Measurements from ENCODE around the gene DOCK11.
"Not testable (repeated sequence)": the region's sequence is repeated elsewhere in the genome, so short reads cannot be mapped to it uniquely, and the experiment has no call there.

The DOCK11 gene

DNA sequence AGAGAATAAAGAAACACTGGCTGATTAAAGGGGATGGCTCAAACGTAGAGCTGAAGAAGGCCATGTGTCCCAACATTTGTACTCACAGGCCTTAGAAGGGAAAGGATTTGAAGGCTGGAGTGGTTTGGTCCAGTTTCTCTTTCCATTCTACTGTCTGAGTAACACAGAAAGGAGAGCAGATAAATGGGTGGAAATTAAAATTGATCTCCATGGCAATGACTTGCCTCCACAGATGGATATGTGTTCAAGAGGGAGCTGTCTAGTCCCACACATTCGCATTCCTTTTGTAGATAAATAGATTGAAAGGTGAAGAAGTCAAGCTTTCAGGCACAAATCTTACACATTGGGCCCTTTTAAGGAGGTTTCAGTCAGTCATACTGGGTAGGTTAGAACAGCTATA lies 74.6 kb downstream of the DOCK11 start:
- no peak for DNase-seq (ENCODE audit: low spot score)

DNA sequence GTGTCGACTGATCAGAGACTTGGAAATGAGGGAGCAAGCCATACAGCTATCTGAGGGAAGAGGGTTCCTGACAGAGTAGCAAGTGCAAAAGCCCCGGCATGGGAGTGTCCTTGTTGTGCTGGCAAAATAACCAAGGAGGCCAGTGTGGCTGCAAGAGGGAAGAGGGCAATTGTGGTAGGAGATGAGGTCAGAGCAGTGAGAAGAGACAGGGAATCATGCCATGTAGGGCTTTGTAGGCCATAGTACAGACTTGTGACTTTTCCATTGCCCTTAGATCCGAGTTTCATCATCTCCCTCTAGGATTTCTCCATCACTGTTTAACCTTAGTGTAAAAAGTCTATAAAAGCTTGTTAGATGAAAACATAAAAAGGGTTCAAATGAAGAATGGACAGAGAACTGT lies 76.2 kb downstream of the DOCK11 start:
- no peak for DNase-seq (ENCODE audit: low spot score)

DNA sequence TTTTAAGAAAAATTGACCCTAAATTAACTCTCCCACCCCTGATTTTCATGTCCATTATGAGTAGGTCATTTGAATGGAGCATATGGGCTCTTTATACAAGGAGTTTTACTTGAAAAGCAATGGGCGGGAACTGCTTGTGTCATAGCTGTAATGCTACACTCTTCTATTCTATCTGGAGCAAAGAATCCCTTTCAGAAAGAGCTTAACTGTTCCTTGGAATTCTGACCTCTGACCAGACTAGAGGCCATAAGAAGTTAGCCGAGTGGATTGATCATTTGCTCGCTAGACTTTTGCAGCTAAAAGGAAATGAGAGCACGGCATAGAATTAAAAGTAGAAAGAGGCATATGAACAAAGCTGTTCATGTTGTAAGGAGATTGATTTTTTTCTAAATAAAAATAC lies 79.1 kb downstream of the DOCK11 start:
- DNase-seq (ENCODE audit: low spot score): no peak

DNA sequence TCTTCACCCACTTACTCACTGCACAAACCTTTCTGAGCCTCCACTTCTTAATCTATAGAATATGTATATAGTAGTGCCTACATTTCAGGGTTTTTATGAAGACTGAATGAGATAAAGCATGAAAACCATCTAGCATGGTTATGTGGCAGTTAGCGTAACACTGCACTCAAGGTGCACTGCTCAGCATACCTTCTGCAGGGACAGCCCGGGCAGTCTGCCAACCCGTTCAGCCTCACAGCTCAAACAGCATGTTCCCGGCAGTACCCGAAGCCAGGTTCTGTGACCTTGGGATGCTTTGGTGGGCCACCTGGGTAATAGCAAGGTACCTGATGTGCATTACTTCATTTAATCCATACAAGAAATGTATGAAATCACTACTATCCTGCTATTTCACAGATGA lies 81.4 kb downstream of the DOCK11 start:
- DNase-seq (ENCODE audit: low spot score): no peak

DNA sequence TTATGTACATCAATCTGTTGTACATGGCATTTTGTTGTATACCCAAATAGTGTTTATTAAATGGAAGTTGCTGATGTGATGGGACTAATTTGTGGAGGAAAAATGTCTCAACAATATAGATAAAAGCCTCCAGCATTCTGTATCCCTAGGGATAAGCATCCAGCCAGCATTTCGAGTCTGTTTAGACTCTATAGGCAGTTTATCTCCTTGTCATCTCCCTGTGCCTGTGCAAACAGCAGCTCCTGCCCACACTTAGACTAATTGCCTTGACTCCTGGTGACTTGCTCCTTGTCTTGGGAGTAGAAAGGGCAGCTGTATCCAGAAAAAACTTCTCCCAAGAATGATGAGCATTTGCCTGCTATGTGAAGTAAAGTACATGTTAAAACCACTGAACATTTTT lies 83.8 kb downstream of the DOCK11 start:
- no peak for DNase-seq (ENCODE audit: low spot score)

DNA sequence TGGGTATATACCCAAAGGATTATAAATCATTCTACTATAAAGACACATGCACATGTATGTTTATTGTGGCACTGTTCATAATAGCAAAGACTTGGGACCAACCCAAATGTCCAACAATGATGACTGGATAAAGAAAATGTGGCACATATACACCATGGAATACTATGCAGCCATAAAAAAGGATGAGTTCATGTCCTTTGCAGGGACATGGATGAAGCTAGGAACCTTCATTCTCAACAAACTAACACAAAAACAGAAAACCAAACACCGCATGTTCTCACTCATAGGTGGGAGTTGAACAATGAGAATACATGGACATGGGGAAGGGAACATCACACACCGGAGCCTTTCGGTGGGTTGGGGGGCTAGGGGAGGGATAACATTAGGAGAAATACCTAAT lies 87.3 kb downstream of the DOCK11 start:
- DNase-seq (ENCODE audit: low spot score): not testable (repeated sequence)

DNA sequence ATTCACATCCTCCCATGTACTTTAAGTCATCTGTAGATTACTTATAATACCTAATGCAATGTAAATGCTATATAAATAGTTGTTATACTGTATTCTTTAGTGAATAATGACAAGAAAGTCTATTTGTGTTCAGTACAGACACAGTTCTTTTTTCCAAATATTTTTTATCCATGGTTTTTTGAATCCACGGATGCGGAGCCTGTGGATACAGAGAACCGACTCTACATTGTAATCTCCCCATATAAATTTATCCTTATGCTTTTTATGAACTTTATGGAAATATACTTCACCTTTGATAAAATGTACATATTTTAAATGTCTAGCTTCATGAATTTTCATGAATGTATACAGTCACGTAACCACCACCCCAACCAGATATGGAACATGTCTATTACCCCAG lies 88.2 kb downstream of the DOCK11 start:
- DNase-seq (ENCODE audit: low spot score): no peak

DNA sequence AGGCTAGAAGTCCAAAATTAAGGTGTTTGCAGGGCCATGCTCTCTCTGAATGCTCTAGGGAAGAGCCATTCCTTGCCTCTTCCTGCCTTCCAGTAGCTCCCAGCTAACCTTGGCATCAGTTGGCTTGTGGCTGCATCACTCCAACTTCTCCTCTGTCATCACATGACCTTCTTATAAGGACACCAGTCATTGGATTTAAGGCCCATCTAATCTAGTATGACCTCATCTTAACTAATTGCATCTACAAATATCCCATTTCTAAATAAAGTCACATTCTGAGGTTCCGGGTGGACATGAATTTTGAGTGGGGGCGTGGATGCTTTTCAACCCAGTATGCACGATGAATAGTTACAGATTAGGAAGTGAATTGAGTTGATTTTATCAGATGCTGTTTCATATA lies 89.7 kb downstream of the DOCK11 start:
- no peak for DNase-seq (ENCODE audit: low spot score)

DNA sequence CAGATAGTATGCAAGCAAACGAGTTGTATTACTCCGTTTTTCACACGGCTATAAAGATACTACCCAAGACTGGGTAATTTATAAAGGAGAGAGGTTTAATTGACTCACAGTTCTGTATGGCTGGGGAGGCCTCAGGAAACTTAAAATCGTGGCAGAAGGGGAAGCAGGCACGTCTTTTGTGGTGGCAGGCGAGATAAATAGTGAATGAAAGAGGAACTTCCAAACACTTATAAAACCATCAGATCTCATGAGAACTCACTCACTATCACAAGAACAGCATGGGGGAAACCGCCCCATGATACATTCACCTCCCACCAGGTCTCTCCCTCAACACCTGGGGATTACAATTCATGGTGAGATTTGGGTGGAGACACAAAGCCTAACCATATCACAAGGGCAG lies 90.6 kb downstream of the DOCK11 start:
- not testable (repeated sequence) for DNase-seq (ENCODE audit: low spot score)

DNA sequence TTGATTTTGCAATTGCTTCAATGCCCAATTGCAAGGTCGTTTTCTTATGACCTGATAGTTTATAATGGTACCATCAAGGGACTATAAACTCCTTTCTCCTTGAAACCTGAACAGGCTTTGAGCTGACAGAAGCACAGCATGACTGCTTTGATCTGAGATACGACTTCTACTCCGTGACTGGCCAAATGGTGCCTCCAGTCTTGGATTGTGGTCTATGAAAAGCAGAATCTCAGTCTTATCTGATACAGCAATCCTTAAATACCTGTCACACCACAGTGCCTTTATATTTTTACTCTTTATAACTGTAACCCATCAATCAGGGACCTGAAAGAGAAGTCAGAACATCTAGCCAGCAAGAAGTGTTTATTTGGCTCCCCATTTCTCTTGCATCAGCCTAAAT lies 93.1 kb downstream of the DOCK11 start:
- DNase-seq (ENCODE audit: low spot score): no peak

DNA sequence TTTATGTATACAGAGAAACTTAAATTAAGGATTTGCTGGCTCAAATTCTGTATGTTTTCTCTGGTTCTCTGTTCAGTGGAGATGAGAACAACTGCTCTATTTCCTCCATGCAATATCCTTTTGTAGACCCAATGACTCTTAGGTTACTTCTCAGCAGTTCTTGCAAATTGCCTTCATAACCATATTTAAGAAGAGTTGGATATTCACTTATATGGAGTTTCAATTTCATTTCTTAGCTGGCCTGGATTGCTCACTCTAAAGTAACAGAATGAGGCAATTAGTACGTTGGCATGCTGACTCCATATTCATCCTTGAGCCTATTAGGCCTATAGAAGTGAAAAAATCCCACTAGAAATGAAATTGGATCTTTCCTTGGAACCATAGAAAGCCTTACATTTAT lies 93.6 kb downstream of the DOCK11 start:
- no peak for DNase-seq (ENCODE audit: low spot score)

DNA sequence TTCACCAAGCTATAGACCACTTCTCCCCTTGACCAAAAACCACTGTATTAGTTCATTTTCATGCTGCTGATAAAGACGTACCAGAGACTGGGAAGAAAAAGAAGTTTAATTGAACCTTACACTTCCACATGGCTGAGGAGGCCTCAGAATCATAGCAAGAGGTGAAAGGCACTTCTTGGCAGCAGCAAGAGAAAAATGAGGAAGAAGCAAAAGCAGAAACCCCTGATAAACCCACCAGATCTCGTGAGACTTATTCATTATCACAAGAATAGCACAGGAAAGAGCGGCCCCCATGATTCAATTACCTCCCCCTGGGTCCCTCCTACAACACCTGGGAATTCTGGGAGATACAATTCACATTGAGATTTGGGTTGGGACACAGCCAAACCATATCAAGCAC lies 97.8 kb downstream of the DOCK11 start:
- DNase-seq (ENCODE audit: low spot score): no peak

DNA sequence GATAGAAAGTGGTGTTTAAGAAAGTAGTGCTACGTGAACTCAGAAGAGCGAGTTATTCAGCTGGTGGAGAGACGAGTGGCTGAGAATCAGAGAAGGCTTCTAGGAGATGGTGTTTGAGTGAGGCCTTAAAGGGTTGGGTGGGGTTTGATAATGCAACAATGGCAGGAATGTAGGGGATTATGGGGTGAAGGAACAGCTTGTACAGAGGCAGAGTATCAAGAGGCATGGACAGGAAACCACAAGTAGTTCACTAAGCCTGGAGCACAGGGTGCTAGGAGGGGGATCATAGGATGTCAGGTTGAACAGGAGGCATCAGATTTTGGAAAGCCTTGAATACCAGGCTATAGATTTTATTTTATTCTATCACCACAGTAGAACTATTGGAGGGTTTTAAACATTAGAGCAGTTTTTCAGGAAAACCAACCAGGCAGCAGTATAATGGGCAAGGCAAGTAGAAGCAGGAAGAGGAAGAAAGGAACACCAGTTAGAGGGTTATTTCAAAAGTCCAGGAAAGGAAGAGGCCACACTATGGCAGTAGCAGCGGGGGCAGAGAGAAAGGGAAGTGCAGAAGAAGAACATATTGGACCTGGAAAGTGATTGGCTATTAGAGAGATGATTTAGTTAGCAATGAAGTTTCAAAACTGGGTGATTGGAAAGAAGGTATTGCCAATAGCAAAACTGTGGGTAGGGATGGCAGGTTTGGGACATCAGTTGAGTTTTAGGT lies 99.2 kb downstream of the DOCK11 start:
- DNase-seq (ENCODE audit: low spot score): no peak

DNA sequence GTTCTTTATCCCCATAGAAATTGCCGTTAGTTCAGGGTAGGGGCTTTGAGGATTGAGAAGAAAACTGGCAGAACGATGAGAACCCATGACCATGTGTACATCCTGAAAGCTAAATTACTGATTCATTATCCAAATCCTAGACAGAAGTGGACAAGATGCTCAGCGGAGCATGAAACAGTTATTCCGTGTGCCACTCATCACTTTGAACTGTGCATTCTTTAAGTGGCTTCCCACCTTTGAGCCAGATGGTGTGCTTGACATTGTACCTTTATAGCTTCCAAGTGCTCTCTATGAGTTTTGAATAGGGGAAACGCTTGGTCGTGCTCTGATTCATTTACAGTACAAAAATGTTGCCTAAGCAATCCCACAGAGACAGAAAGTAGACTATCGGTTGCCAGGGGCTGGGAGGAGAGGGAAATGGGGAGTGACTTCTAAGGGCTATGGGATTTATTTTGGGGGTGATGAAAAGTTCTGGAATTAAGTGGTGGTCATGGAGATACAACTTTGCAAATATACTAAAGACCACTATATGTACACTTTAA lies 100.0 kb downstream of the DOCK11 start:
- DNase-seq (ENCODE audit: low spot score): no peak

DNA sequence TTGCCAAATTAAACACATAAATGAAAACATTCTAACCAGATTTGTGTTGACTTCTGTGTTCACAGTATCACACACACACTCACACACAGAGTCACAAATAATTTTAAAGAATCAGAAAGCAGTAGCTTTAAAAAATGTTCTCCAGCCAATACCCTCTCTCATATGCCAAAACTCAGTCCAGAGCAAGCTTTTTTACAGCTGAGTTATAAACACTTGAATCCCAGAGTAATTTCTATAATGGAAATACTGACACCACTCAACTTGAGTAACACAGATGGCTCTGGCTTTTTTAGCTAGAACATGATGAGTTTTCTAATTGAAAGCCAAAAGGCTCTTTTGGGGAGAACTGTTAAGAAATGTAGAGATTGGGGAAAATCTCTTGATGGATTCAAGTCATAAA lies 100.8 kb downstream of the DOCK11 start:
- no peak for DNase-seq (ENCODE audit: low spot score)

DNA sequence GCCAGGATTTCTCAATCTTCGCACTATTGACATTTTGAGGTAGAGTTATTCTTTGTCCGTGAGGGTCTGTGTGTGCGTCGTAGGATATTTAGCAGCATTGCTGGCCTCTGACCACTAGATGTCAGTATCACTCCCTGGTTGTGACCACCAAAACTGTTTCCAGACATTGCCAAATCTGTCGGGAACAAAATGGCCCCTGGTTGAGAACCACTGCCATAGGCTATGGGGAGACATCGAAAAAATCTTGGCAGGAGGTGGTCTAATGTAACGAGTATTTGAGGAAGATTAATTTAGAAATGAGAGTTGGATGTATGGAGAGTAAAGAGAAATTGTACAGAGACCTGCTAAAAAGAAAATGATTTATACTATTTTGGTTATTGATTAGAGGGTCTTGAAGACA lies 108.4 kb downstream of the DOCK11 start:
- peak; percentile 58 for DNase-seq (ENCODE audit: low spot score)

DNA sequence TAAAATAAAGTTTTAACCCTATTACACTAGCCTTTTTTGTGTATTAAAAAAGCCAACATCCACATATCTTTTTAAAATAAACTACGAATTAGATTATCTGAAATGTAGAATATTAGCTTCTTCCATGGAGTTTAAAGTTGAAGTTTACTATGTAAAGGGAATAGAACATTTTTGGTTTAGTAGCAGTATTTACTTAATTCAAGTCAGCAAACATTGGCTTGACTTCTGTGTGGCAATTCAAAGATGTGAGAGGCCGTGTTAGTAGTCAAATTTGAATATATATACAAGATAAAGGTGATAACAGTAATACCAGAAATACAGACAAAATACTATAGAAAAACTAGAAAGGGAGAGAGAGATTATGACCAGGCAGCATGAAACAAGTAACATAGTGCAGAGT lies 116.7 kb downstream of the DOCK11 start:
- DNase-seq (ENCODE audit: low spot score): no peak

DNA sequence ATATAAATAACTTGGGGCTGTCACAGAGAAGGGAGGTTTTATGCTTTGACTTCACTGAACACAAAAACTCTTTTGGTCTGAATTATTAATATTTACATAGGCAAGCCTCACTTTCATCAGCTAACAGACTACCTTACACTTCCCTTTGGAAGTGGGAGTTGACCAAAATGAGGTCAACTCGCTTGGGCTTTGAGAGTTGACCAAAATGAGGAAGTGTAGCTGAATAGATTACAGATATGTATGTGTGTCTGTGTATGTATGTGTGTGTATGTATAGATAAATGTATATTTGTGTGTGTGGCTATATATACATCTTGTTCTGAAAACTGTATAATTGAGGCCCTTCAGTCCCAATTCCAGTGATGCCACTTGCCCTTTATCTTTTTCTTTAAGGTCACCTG lies 118.5 kb downstream of the DOCK11 start:
- DNase-seq (ENCODE audit: low spot score): no peak

DNA sequence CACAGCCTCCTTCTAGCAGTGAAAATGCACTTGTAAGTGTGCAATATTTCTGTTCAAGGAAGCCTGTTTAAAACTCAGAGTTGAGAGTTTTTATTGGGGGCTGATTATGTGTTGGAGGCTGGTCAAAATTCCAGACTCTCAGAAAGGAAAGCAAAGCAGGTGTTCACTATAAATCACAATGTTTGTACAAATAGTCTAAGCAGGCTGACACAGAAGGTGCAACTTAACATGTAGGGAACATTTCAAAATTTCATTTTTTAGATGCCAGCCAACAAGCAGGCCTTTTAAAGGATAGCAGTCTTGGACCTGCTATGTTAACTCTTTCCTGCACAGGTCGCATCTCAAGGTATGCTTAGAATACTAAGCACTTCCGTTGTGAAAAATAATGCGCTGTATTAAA lies 119.5 kb downstream of the DOCK11 start:
- DNase-seq (ENCODE audit: low spot score): no peak

DNA sequence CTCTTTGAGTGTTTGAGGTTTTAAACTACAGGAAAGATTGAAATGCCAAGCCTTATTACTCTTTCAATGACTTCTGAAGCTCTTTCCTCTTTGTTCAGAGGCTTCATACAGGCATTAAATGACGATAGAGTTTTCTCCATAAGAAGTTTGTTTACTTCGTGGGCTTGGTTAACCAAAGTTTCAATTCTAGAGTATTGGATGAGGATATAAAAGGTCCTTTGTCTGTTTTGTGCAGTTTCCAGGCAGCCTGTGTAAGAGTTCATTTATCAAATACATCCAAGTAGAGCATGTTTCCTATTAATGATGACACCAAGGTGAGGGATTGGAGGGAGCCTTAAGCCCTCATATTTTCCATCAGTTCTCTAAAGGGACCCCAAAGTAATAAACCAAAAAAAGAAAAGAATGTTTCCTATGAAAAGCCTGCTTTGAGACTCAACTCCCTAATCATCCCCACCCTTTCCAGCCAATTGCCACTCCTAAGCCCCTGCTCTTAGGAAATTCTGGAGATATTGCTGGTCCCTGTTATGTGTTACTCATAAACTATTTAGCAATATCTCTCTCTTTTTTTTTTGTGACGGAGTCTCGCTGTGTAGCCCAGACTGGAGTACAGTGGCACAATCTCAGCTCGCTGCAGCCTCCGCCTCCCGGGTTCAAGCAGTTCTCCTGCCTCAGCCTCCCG lies 125.6 kb downstream of the DOCK11 start:
- DNase-seq (ENCODE audit: low spot score): no peak

DNA sequence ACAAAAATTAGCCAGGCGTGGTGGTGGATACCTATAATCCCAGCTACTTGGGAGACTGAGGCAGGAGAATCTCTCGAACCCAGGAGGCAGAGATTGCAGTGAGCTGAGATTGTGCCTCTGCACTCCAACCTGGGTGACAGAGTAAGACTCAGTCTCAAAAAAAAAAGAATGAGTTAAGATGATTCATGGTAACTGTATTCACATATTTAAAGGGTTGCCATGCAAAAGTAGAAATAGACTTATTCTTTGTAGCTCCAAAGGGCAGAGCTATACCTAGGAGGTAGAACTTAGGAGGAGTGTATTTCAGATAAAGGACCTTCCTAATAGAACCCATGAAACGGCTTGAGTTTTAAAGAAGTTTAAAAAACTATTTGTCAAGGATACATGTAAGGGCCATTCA lies 127.4 kb downstream of the DOCK11 start:
- no peak for DNase-seq (ENCODE audit: low spot score)

DNA sequence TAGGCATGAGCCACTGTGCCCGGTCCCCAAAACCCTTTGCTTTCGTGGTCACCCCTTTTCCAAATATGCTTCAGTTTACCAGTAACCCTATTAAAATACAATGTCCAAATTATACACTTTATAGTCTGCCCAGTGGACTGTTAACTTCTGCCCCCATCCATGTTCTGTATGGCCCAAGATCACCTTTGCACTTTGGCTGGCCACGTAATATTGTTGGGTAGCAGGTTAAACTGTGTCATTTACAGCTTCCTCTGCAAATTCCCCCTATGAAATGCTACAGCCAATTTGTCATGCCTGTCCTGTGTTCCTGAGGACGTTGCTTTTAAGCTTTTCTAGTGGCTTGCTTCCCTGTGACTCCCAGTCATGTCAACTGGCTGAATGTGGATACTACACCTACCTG lies 130.7 kb downstream of the DOCK11 start:
- DNase-seq (ENCODE audit: low spot score): no peak

DNA sequence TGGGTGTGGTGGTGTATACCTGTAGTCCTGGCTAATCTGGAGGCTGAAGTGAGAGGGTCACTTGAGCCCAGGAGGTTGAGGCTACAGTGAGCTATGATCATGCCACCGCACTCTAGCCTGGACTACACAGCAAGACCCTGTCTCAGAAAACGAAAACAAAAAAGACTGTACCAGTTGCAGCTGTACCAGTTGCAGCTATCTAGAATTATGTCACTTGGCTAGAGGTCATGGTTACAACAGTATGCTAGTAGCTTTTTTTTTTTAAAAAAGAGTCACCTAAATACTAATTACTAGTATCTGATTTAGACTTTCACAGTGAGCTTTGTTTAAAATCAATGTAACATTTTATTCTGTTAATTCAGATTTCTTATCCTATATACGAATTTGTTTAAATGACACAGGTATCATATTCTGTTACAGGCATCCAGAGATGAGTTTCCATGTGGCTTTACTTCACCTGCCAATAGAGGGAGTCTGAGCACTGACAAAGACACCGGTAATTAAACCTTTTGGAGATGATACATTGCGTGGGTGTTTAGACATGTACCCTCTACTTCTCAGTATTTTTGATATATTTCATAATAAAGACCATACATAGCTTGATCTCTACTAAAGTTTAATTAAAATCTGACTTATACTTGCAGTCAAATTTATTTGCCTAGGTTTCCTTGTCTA lies 131.6 kb downstream of the DOCK11 start:
- no peak for DNase-seq (ENCODE audit: low spot score)

All from kidney capillary endothelial cell (primary cell).